ENCODE results near the gene ST3GAL6. TPM values are rescaled to one million over a fixed set of nuclear protein-coding genes. Genes with fewer than 3 reads are reported as not detected.

ST3GAL6 gene
- polyA plus RNA-seq, 2 donors, result 1.8 to 4.6 TPM

GRCh38 chr3:98735761-98736269 lies 27.3 kb upstream of the ST3GAL6 start:
- Histone ChIP-seq H3K27me3 (ENCODE audit: control insufficient read depth in 1 of 2, insufficient read depth in 2 of 2, low read length in 2 of 2) (no peaks in the 10 kb centered on the region), H3K27ac (ENCODE audit: low read depth in 2 of 2, low read length in 1 of 2) (no peak overlapping the region), H3K9me3 (ENCODE audit: control insufficient read depth in 2 of 2, insufficient read depth in 1 of 2, low read depth in 1 of 2, low read length in 1 of 2) (no peaks in the 10 kb centered on the region), H3K4me3 (ENCODE audit: low read depth in 1 of 2, low read length in 2 of 2) (no peak overlapping the region), H3K36me3 (ENCODE audit: control insufficient read depth in 2 of 2, insufficient read depth in 2 of 2, low read length in 1 of 2) (no peaks in the 10 kb centered on the region), H3K4me1 (ENCODE audit: control insufficient read depth in 2 of 2, insufficient read depth in 2 of 2, low read length in 1 of 2) (no peaks in the 10 kb centered on the region)
- 79 to 87% methylated on average over 1 of the region's 1 CpG for WGBS, 2 donors

DNA sequence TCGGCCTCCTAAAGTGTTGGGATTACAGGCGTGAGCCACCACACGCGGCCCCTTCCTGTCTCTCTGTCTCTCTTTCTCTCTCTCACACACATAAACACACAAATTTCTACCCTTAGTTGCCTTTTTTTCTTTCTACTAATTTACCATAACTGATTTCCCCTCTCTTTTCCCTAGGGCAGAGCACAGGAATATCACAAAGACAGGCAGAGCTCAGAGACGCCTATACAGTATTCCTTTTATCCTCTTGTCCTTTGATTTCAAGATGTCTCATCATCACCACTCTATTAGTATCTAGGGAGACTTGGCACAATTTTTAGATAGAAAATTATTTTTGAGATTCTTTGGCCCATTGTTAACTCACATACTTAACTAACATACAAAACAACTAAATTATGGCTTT lies 25.8 kb upstream of the ST3GAL6 start:
- H3K27ac ChIP-seq (ENCODE audit: low read depth in 2 of 2, low read length in 1 of 2), result no peak overlapping the region
- H3K27me3 ChIP-seq (ENCODE audit: control insufficient read depth in 1 of 2, insufficient read depth in 2 of 2, low read length in 2 of 2), result no peaks in the 10 kb centered on the region
- no peaks in the 10 kb centered on the region for H3K36me3 ChIP-seq (ENCODE audit: control insufficient read depth in 2 of 2, insufficient read depth in 2 of 2, low read length in 1 of 2)
- no peaks in the 10 kb centered on the region for H3K4me1 ChIP-seq (ENCODE audit: control insufficient read depth in 2 of 2, insufficient read depth in 2 of 2, low read length in 1 of 2)
- H3K4me3 ChIP-seq (ENCODE audit: low read depth in 1 of 2, low read length in 2 of 2), result no peak overlapping the region
- no peaks in the 10 kb centered on the region for H3K9me3 ChIP-seq (ENCODE audit: control insufficient read depth in 2 of 2, insufficient read depth in 1 of 2, low read depth in 1 of 2, low read length in 1 of 2)
- 91 to 94% methylated on average over 5 of the region's 5 CpGs for whole genome bisulfite sequencing, 2 donors

- Histone ChIP-seq H3K36me3 (ENCODE audit: control insufficient read depth in 2 of 2, insufficient read depth in 2 of 2, low read length in 1 of 2) (no peaks in the 10 kb centered on the region), H3K9me3 (ENCODE audit: control insufficient read depth in 2 of 2, insufficient read depth in 1 of 2, low read depth in 1 of 2, low read length in 1 of 2) (no peaks in the 10 kb centered on the region), H3K4me3 (ENCODE audit: low read depth in 1 of 2, low read length in 2 of 2) (no peak overlapping the region), H3K27me3 (ENCODE audit: control insufficient read depth in 1 of 2, insufficient read depth in 2 of 2, low read length in 2 of 2) (no peaks in the 10 kb centered on the region), H3K4me1 (ENCODE audit: control insufficient read depth in 2 of 2, insufficient read depth in 2 of 2, low read length in 1 of 2) (no peaks in the 10 kb centered on the region), H3K27ac (ENCODE audit: low read depth in 2 of 2, low read length in 1 of 2) (no peak overlapping the region)
Measured at GRCh38 chr3:98739266-98739665, 23.9 kb upstream of the ST3GAL6 start.

GRCh38 chr3:98740324-98740723 lies 22.8 kb upstream of the ST3GAL6 start:
- Histone ChIP-seq H3K4me3 (ENCODE audit: low read depth in 1 of 2, low read length in 2 of 2) (no peak overlapping the region), H3K27me3 (ENCODE audit: control insufficient read depth in 1 of 2, insufficient read depth in 2 of 2, low read length in 2 of 2) (no peaks in the 10 kb centered on the region), H3K9me3 (ENCODE audit: control insufficient read depth in 2 of 2, insufficient read depth in 1 of 2, low read depth in 1 of 2, low read length in 1 of 2) (no peaks in the 10 kb centered on the region), H3K36me3 (ENCODE audit: control insufficient read depth in 2 of 2, insufficient read depth in 2 of 2, low read length in 1 of 2) (no peaks in the 10 kb centered on the region), H3K27ac (ENCODE audit: low read depth in 2 of 2, low read length in 1 of 2) (no peak overlapping the region), H3K4me1 (ENCODE audit: control insufficient read depth in 2 of 2, insufficient read depth in 2 of 2, low read length in 1 of 2) (no peaks in the 10 kb centered on the region)
- WGBS, 2 donors, result 71 to 89% methylated on average over 4 of the region's 4 CpGs

DNA sequence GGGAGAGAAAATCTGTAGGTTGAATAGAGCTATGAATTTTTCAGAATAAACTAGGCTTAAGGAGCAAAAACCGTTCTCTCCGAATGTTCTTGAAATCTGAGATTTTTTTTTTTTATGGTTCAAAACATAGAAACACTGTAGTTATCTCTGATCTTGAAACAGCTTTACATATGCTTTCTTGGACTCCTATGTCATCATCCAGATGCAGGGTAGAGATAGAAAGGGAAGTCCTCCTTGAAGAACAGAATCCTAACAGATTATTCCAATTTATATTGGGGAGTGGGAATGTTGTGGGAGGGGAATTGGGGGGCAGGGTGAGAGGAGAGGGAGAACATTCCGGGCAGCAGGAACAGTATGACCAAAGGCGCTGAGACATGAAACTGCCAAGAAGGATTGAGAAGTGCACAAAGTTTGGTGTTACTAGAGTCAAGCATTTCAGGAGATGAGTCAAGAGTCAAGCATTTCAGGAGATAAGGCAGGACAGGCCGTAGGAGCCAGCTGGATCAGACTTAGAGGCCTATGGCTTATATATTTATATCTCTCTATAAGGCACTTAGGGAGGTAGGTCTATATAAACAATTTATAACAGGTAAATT lies 21.9 kb upstream of the ST3GAL6 start:
- 86 to 88% methylated on average over 5 of the region's 5 CpGs for WGBS, 2 donors
- Histone ChIP-seq H3K36me3 (ENCODE audit: control insufficient read depth in 2 of 2, insufficient read depth in 2 of 2, low read length in 1 of 2) (no peaks in the 10 kb centered on the region), H3K4me1 (ENCODE audit: control insufficient read depth in 2 of 2, insufficient read depth in 2 of 2, low read length in 1 of 2) (no peaks in the 10 kb centered on the region), H3K27ac (ENCODE audit: low read depth in 2 of 2, low read length in 1 of 2) (no peak overlapping the region), H3K4me3 (ENCODE audit: low read depth in 1 of 2, low read length in 2 of 2) (no peak overlapping the region), H3K27me3 (ENCODE audit: control insufficient read depth in 1 of 2, insufficient read depth in 2 of 2, low read length in 2 of 2) (no peaks in the 10 kb centered on the region), H3K9me3 (ENCODE audit: control insufficient read depth in 2 of 2, insufficient read depth in 1 of 2, low read depth in 1 of 2, low read length in 1 of 2) (no peaks in the 10 kb centered on the region)

DNA sequence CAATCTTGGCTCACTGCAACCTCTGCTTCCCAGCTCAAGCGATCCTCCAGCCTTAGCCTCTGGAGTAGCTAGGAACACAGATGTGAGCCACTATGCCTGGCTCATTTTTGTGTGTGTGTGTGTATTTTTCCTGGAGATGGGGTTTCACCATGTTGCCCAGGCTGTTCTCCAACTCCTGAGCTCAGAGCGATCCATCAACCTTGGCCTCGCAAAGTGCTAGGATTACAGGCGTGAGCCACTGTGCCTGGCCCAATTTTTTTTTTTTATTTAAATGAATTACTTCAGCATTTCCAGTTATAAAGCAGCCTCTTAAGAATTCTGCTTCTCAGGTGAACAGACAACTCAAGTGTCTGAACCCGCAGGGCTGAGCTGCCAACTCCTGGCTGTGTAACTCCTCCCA lies 20.1 kb upstream of the ST3GAL6 start:
- Histone ChIP-seq H3K9me3 (ENCODE audit: control insufficient read depth in 2 of 2, insufficient read depth in 1 of 2, low read depth in 1 of 2, low read length in 1 of 2) (no peaks in the 10 kb centered on the region), H3K27ac (ENCODE audit: low read depth in 2 of 2, low read length in 1 of 2) (no peak overlapping the region), H3K4me1 (ENCODE audit: control insufficient read depth in 2 of 2, insufficient read depth in 2 of 2, low read length in 1 of 2) (no peaks in the 10 kb centered on the region), H3K4me3 (ENCODE audit: low read depth in 1 of 2, low read length in 2 of 2) (no peak overlapping the region), H3K36me3 (ENCODE audit: control insufficient read depth in 2 of 2, insufficient read depth in 2 of 2, low read length in 1 of 2) (no peaks in the 10 kb centered on the region), H3K27me3 (ENCODE audit: control insufficient read depth in 1 of 2, insufficient read depth in 2 of 2, low read length in 2 of 2) (no peaks in the 10 kb centered on the region)
- 86 to 90% methylated on average over 5 of the region's 5 CpGs for WGBS, 2 donors

DNA sequence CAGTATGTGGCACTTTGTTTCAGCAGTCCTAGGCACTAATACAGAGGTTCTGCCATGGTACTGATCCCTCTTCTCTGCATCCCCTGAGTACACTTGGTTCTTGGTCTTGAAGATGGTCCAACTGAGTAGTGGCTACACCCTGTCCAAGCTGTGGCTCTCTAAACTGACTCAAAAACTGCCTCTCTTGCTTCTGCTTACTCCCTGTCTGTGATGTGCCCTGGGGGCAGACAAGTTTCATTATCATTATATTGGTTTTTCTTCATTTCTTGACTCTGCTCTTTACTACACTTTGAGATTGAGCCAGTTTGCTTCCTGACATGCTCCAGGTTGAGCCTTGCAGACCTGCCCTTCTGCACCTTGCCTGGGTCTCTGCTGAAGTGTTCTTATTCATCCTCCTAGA lies 18.9 kb upstream of the ST3GAL6 start:
- no peaks in the 10 kb centered on the region for H3K36me3 ChIP-seq (ENCODE audit: control insufficient read depth in 2 of 2, insufficient read depth in 2 of 2, low read length in 1 of 2)
- H3K4me3 ChIP-seq (ENCODE audit: low read depth in 1 of 2, low read length in 2 of 2), result no peak overlapping the region
- no peak overlapping the region for H3K27ac ChIP-seq (ENCODE audit: low read depth in 2 of 2, low read length in 1 of 2)
- H3K27me3 ChIP-seq (ENCODE audit: control insufficient read depth in 1 of 2, insufficient read depth in 2 of 2, low read length in 2 of 2), result no peaks in the 10 kb centered on the region
- no peaks in the 10 kb centered on the region for H3K9me3 ChIP-seq (ENCODE audit: control insufficient read depth in 2 of 2, insufficient read depth in 1 of 2, low read depth in 1 of 2, low read length in 1 of 2)
- no peaks in the 10 kb centered on the region for H3K4me1 ChIP-seq (ENCODE audit: control insufficient read depth in 2 of 2, insufficient read depth in 2 of 2, low read length in 1 of 2)

DNA sequence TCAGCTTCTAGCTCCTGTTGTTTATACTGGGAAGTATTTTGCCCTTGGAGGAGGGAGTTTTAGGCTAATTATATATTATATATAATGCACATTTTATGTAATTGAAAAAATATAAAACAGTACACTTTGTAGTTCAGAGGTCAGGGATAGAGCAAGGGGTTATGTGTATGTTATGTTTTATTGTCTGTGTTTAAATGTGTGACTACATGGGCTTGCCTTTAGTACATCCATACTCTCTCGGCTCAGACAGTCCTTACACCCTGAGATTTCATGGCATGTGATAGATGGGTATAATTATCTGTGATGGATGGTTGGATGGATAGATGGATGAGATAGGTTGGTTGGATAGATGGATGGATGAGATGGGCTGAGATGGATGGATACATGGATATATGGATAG lies 17.4 kb upstream of the ST3GAL6 start:
- Histone ChIP-seq H3K36me3 (ENCODE audit: control insufficient read depth in 2 of 2, insufficient read depth in 2 of 2, low read length in 1 of 2) (no peaks in the 10 kb centered on the region), H3K4me1 (ENCODE audit: control insufficient read depth in 2 of 2, insufficient read depth in 2 of 2, low read length in 1 of 2) (no peaks in the 10 kb centered on the region), H3K9me3 (ENCODE audit: control insufficient read depth in 2 of 2, insufficient read depth in 1 of 2, low read depth in 1 of 2, low read length in 1 of 2) (no peaks in the 10 kb centered on the region), H3K27ac (ENCODE audit: low read depth in 2 of 2, low read length in 1 of 2) (no peak overlapping the region), H3K27me3 (ENCODE audit: control insufficient read depth in 1 of 2, insufficient read depth in 2 of 2, low read length in 2 of 2) (no peaks in the 10 kb centered on the region), H3K4me3 (ENCODE audit: low read depth in 1 of 2, low read length in 2 of 2) (no peak overlapping the region)
- WGBS, 2 donors, result 84 to 90% methylated on average over 1 of the region's 1 CpG

GRCh38 chr3:98746122-98746521 lies 17.0 kb upstream of the ST3GAL6 start:
- 79 to 81% methylated on average over 4 of the region's 4 CpGs for WGBS, 2 donors
- H3K4me3 ChIP-seq (ENCODE audit: low read depth in 1 of 2, low read length in 2 of 2), result no peak overlapping the region
- H3K4me1 ChIP-seq (ENCODE audit: control insufficient read depth in 2 of 2, insufficient read depth in 2 of 2, low read length in 1 of 2), result no peaks in the 10 kb centered on the region
- no peaks in the 10 kb centered on the region for H3K36me3 ChIP-seq (ENCODE audit: control insufficient read depth in 2 of 2, insufficient read depth in 2 of 2, low read length in 1 of 2)
- H3K9me3 ChIP-seq (ENCODE audit: control insufficient read depth in 2 of 2, insufficient read depth in 1 of 2, low read depth in 1 of 2, low read length in 1 of 2), result no peaks in the 10 kb centered on the region
- no peaks in the 10 kb centered on the region for H3K27me3 ChIP-seq (ENCODE audit: control insufficient read depth in 1 of 2, insufficient read depth in 2 of 2, low read length in 2 of 2)
- H3K27ac ChIP-seq (ENCODE audit: low read depth in 2 of 2, low read length in 1 of 2), result no peak overlapping the region

DNA sequence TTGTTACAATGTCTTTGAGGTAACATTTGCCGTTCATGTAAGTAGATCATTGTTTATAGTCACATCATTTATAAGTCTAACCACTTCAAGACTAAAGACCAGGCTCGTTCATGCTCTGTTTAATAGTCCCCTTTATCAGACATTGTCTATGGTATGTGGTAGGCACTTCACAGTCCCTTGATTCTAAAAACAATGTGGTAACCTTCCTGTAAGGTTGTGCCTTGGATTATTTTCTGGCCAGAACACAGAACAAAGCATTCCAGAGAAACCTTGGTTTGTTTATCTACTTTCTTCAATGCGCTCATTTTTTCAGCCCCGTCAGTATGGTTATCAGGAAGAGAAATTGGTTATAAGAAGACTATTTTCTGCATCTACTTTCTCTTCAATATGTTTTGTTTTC lies 16.3 kb upstream of the ST3GAL6 start:
- Histone ChIP-seq H3K4me1 (ENCODE audit: control insufficient read depth in 2 of 2, insufficient read depth in 2 of 2, low read length in 1 of 2) (no peaks in the 10 kb centered on the region), H3K27ac (ENCODE audit: low read depth in 2 of 2, low read length in 1 of 2) (no peak overlapping the region), H3K36me3 (ENCODE audit: control insufficient read depth in 2 of 2, insufficient read depth in 2 of 2, low read length in 1 of 2) (no peaks in the 10 kb centered on the region), H3K4me3 (ENCODE audit: low read depth in 1 of 2, low read length in 2 of 2) (no peak overlapping the region), H3K9me3 (ENCODE audit: control insufficient read depth in 2 of 2, insufficient read depth in 1 of 2, low read depth in 1 of 2, low read length in 1 of 2) (no peaks in the 10 kb centered on the region), H3K27me3 (ENCODE audit: control insufficient read depth in 1 of 2, insufficient read depth in 2 of 2, low read length in 2 of 2) (no peaks in the 10 kb centered on the region)
- WGBS, 2 donors, result 66 to 84% methylated on average over 4 of the region's 4 CpGs
